Smooth muscle cell (in vitro differentiated cells): ENCODE results near the gene PKDREJ. TPM values are rescaled to one million over a fixed set of nuclear protein-coding genes. Genes with fewer than 3 reads are reported as not detected.

Experiments used
- DNase-seq: peaks from one replicate; lab custom pipeline; 2025; ENCODE audit not compliant: unreplicated experiment; lab: John Stamatoyannopoulos, UW
- H2AFZ ChIP-seq: fragments of 200-600 bp; sonication (generic); 2 replicates; pipeline ENCODE4 v1.6.0; 2016; ENCODE audit warnings: antibody characterized with exemption, low read depth, mild to moderate bottlenecking
- H3F3A ChIP-seq: fragments of 200-600 bp; sonication (generic); 2 replicates; pipeline ENCODE4 v1.6.0; 2017; ENCODE audit warnings: antibody characterized with exemption, low read depth
- H3K27ac ChIP-seq: fragments of 200-600 bp; sonication (generic); 2 replicates; pipeline ENCODE4 v1.5.1; 2016; ENCODE audit warnings: low read depth, mild to moderate bottlenecking
- H3K27me3 ChIP-seq: fragments of 200-600 bp; sonication (generic); 2 replicates; pipeline ENCODE4 v1.6.1; 2016; ENCODE audit warnings: low read depth, mild to moderate bottlenecking
- H3K36me3 ChIP-seq: fragments of 200-600 bp; sonication (generic); 2 replicates; pipeline ENCODE4 v1.5.1; 2016; ENCODE audit warnings: low read depth
- H3K4me1 ChIP-seq: fragments of 200-600 bp; sonication (generic); 2 replicates; pipeline ENCODE4 v1.5.1; 2016; ENCODE audit warnings: low read depth
- H3K4me2 ChIP-seq: fragments of 200-600 bp; sonication (generic); 2 replicates; pipeline ENCODE4 v1.6.0; 2016; ENCODE audit warnings: mild to moderate bottlenecking
- H3K4me3 ChIP-seq: fragments of 200-600 bp; sonication (generic); 2 replicates; pipeline ENCODE4 v1.5.1; 2016; ENCODE audit warnings: mild to moderate bottlenecking
- H3K79me2 ChIP-seq: fragments of 200-600 bp; sonication (generic); 2 replicates; pipeline ENCODE4 v1.6.0; 2016; ENCODE audit warnings: low read depth, mild to moderate bottlenecking
- H3K9ac ChIP-seq: fragments of 200-600 bp; sonication (generic); 2 replicates; pipeline ENCODE4 v1.6.0; 2016; ENCODE audit warnings: low read depth
- H3K9me3 ChIP-seq: fragments of 200-600 bp; sonication (generic); replicated peaks from 2 replicates; pipeline ENCODE4 v1.5.1; 2016; ENCODE audit warnings: low read depth
- H4K20me1 ChIP-seq: fragments of 200-600 bp; sonication (generic); 2 replicates; pipeline ENCODE4 v1.6.0; 2016; ENCODE audit warnings: low read depth
- CTCF ChIP-seq: fragments of 200-600 bp; sonication (generic); IDR thresholded peaks from 2 replicates; pipeline ENCODE4 v1.5.1; 2017; ENCODE audit warnings: borderline replicate concordance, mild to moderate bottlenecking, antibody characterized with exemption; ENCODE audit not compliant: insufficient read depth, poor library complexity, severe bottlenecking
- WGBS: methylation state at CpG from one replicate; pipeline ENCODE4 v1.1.7; 2016; ENCODE audit warnings: low lambda C conversion rate; 5-methylcytosine and 5-hydroxymethylcytosine counted together
- polyA plus RNA-seq: library from polyadenylated mRNA; unstranded; fragments of >200 nt; fragmentation: Nextera tagmentation; extraction: Ambion mirVana; gene quantifications from 2 replicates; pipeline ENCODE4 v1.2.1, GENCODE V29; 2016
- total RNA-seq: library from RNA; depleted of rRNA; stranded (reverse); fragments of >200 nt; gene quantifications from 2 replicates; pipeline ENCODE4 v1.2.3, GENCODE V29; 2014

The PKDREJ gene
- total and polyA plus RNA-seq, 2 experiments from 2014 or later: 0.05 TPM; not detected in 1

- H3K79me2 ChIP-seq: peaks cover 32% of the 10 kb centered on the region
- TF ChIP-seq CTCF: no peak
- no peak overlapping the region for H3K27ac ChIP-seq
- WGBS: 98% methylated on average over 15 of the region's 15 CpGs
- H3K4me2 ChIP-seq: no peak overlapping the region
- H3K9ac ChIP-seq: no peak overlapping the region
- H2AFZ ChIP-seq: no peak overlapping the region
- H3K27me3 ChIP-seq: no peaks in the 10 kb centered on the region
- H3F3A ChIP-seq: no peaks in the 10 kb centered on the region
- no peak overlapping the region for H3K4me3 ChIP-seq
- no peaks in the 10 kb centered on the region for H3K9me3 ChIP-seq
- no peaks in the 10 kb centered on the region for H4K20me1 ChIP-seq
- H3K36me3 ChIP-seq: no peaks in the 10 kb centered on the region
- DNase-seq: no peak
- no peaks in the 10 kb centered on the region for H3K4me1 ChIP-seq
Measured at GRCh38 chr22:46309526-46310085, 46.5 kb upstream of the PKDREJ start.

DNA sequence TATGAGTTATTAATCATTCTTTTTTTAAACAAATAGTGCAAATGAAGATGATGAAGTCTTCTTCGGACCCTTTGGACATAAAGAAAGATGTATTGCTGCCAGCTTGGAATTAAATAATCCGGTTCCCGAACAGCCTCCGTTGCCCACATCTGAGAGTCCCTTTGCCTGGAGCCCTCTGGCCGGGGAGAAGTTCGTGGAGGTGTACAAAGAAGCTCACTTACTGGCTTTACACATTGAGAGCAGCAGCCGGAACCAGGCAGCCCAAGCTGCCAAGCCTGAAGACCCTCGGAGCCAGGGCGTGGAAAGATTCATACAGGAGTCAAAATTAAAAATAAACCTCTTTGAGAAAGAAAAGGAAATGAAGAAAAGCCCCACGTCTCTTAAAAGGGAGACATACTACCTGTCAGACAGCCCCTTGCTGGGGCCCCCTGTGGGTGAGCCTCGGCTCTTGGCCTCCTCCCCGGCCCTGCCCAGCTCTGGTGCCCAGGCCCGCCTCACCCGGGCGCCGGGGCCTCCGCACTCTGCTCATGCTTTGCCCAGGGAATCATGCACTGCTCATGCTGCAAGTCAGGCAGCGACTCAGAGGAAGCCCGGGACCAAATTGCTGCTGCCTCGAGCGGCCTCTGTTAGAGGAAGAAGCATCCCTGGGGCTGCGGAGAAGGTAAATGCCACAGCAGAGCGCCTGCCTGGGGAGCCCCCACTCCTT is 45.3 kb upstream of the PKDREJ start:
- Histone ChIP-seq H2AFZ (no peak overlapping the region), H3K27ac (no peak overlapping the region), H3K4me3 (no peak overlapping the region), H3K79me2 (peaks cover 38% of the 10 kb centered on the region), H4K20me1 (no peaks in the 10 kb centered on the region), H3K9ac (no peak overlapping the region), H3K9me3 (no peaks in the 10 kb centered on the region), H3K36me3 (no peaks in the 10 kb centered on the region), H3F3A (no peaks in the 10 kb centered on the region), H3K27me3 (no peaks in the 10 kb centered on the region), H3K4me2 (no peak overlapping the region), H3K4me1 (no peaks in the 10 kb centered on the region)
- no peak for DNase-seq
- 96% methylated on average over 23 of the region's 23 CpGs for WGBS
- no peak for TF ChIP-seq CTCF

GRCh38 chr22:46303347-46303965 is 40.3 kb upstream of the PKDREJ start:
- H3K4me3 ChIP-seq: no peak overlapping the region
- H3K9ac ChIP-seq: no peak overlapping the region
- 94% methylated on average over 7 of the region's 7 CpGs for WGBS
- no peaks in the 10 kb centered on the region for H3K4me1 ChIP-seq
- H3K27ac ChIP-seq: no peak overlapping the region
- no peak for TF ChIP-seq CTCF
- no peak for DNase-seq
- no peaks in the 10 kb centered on the region for H3K36me3 ChIP-seq
- H3K27me3 ChIP-seq: no peaks in the 10 kb centered on the region
- H3K4me2 ChIP-seq: no peak overlapping the region
- no peaks in the 10 kb centered on the region for H4K20me1 ChIP-seq
- H3F3A ChIP-seq: no peaks in the 10 kb centered on the region
- H3K9me3 ChIP-seq: no peaks in the 10 kb centered on the region
- H3K79me2 ChIP-seq: peaks cover 79% of the 10 kb centered on the region
- no peak overlapping the region for H2AFZ ChIP-seq
